ENCODE data around the gene ATIC.

DNA sequence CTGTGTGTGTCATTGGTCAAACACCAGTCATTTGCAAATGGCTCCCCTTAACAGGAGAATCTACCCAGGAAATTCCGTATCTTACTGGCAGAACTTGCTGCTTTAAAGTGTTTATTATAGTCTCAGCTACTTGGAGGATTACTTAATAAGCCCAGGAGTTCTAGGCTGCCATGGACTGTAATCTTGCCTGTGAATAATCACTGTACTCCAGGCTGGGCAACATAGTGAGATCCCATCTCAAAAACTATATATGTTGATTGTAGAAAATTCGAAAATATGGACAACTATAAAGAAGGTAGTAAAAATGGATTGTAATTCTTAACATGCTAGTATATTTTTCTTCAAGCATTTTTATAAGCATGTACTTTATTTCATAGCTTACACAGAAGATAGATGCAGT is 4.5 kb downstream of the ATIC start:
- TF ChIP-seq, protein P1, sequence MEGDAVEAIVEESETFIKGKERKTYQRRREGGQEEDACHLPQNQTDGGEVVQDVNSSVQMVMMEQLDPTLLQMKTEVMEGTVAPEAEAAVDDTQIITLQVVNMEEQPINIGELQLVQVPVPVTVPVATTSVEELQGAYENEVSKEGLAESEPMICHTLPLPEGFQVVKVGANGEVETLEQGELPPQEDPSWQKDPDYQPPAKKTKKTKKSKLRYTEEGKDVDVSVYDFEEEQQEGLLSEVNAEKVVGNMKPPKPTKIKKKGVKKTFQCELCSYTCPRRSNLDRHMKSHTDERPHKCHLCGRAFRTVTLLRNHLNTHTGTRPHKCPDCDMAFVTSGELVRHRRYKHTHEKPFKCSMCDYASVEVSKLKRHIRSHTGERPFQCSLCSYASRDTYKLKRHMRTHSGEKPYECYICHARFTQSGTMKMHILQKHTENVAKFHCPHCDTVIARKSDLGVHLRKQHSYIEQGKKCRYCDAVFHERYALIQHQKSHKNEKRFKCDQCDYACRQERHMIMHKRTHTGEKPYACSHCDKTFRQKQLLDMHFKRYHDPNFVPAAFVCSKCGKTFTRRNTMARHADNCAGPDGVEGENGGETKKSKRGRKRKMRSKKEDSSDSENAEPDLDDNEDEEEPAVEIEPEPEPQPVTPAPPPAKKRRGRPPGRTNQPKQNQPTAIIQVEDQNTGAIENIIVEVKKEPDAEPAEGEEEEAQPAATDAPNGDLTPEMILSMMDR (IDR thresholded peaks at IDR 0.05): no peak
- TF ChIP-seq POLR2A (IDR thresholded peaks at IDR 0.05) (no peak), POLR2AphosphoS5 (IDR thresholded peaks at IDR 0.05) (no peak)
